Hepatic stellate cell (primary cell): Measurements from ENCODE around the gene B9D2.
A peak's percentile ranks its signal among the peaks of the same experiment; 100 is the strongest.

Experiments used
- DNase-seq: peaks from one replicate; pipeline ENCODE4 v3.0.0; 2011; ENCODE audit warnings: low spot score

The B9D2 gene

DNA sequence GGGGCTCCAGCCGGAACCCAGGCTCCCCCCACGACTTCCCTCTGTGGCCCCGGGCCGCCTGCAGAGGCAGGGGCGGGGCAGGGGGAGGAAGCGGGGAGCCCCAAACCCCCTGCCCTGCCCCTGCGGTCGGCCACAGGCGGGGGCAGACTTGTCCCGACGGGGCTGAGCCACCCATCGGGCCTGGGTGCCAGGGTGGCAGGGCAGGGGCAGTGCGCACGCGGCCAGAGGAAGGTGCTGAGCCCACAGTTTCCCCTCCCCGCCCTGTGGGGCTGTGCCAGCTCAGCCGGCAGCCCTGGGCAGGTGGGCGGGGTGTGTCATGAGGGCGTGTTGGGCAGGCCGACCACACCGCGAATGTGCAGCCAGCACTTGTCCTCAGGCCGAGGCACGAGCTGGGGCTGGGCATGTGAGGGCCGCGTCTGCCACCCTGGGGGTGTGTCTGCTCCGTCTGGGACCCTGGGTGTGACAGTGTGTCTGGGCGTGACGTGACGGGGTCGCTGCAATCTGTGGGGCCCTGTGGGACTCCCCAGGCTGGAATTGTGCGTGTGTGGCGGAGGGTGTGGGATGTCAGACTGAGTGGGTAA lies 36.3 kb downstream of the B9D2 start:
- no peak for DNase-seq

DNA sequence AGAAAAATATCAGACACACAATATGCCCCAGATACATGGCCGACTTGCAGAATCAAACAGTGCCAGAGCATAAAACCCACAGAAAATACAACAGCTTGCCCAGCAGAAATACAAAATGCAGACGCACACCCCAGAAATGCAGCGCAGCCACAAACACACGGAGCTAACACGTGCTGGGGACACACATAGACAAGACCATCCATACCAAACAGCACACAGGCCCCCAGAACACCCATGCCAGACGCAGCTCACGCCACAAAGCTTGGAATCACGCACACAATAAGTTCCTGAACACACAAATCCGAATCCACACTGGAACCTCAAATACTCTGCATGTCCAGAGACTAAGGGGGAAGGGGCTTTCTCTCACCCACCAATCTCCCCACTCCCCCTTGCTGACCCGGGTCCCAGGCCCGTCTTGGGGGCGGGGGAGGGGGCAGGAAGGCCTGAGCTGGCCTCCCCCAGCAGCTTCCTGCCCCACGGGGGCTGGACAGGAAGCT lies 36.8 kb downstream of the B9D2 start:
- DNase-seq = no peak

GRCh38 chr19:41325947-41326706 lies 37.8 kb downstream of the B9D2 start:
- DNase-seq = peak; percentile 75

- DNase-seq = no peak
These were observed 38.4 kb downstream of the B9D2 start for GRCh38 chr19:41325640-41325946.

GRCh38 chr19:41324921-41325639 lies 38.9 kb downstream of the B9D2 start:
- peak; percentile 91 for DNase-seq

GRCh38 chr19:41324231-41324702 lies 39.7 kb downstream of the B9D2 start:
- DNase-seq = peak; percentile 32

DNA sequence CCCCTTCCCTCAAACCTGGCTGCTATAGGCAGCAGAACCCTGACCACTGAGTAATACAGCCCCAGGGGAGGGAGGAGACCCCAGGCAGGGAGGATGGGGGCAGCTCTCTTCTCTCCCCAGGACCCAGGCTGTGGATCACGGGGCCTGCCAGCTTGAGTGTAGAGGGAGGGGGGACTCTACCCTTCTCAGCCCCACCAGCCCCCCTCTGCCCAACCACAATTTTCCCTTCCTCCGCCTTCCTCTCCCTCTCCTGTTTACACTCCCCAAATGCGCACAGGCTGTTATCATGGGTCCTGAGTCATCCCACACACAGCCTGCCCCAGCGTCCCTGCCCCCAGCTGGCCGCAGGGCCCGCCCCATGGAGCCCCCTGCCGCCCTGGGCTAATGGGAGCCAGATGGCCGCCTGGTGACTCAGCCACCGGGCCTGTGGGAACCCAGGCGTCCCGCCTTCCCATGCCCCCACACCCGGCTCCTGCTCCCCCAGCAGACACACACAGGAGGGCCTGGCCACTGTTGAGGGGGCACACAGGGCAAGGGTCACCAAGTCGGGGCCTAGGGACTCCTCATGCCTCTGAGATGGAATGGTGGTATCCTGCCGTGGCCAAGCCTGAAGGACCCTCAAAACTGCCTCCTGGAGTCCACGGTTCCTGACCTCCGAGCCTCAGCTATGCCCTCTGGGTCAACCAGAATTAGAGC lies 40.4 kb downstream of the B9D2 start:
- DNase-seq = peak; percentile 98

- DNase-seq = peak; percentile 82
These were observed 40.9 kb downstream of the B9D2 start for GRCh38 chr19:41323023-41323422.

GRCh38 chr19:41322451-41322850 lies 41.5 kb downstream of the B9D2 start:
- no peak for DNase-seq

DNA sequence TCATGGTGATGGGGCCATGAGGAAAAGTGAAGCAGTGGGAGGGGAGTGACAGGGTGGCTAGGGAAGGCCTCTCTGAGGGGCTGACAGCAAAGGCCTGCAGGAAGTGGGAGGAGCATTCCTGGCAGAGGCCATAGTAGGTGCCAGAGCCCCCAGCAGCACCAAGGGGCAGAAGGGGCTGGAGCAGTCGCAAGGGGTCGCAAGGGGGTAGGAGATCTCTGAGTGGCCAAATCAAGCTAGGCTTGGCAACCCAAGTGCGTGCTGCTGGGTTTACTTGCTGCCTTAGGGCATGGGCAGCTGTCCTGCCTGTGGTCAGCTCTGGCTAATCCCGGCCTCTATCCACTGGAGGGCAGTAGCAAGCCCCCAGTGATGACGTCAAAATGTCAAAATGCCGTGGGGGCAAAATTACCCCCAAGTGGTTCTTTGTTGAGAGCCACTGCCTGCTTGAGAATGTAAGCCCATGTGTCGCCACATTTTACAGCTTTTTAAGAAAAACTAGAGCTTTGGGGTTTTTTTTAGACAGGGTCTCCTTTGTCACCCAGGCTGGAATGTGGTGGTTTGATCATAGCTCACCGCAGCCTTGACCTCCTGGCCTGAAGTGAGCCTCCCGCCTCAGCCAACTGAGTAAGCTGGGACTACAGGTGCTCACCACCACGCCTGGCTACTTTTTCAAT lies 42.2 kb downstream of the B9D2 start:
- DNase-seq = peak; percentile 91

- DNase-seq = no peak
These were observed 42.7 kb downstream of the B9D2 start for GRCh38 chr19:41321204-41321599.

DNA sequence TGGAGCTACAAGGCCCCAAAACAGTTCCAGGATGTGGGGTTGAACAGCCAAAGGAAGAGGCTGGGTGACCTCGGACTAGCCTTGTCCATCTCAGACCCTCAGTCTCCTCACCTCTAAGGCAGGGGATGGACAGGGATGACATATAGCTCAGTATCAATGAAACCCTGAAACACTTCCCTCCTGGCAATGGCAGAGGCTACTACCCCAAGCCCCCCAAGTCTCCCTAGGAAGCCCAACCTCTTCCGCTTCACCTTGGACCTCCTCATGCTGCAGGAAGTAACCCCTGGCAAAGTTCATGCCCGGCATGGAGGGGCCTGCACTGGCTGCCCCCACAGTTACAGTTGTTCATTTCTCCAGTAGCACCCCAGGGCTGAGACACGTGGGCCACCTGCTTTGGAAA lies 43.4 kb downstream of the B9D2 start:
- DNase-seq = no peak

GRCh38 chr19:41320185-41320518 lies 43.8 kb downstream of the B9D2 start:
- DNase-seq = no peak

GRCh38 chr19:41319500-41320184 lies 44.3 kb downstream of the B9D2 start:
- DNase-seq = no peak

- no peak for DNase-seq
These were observed 45.1 kb downstream of the B9D2 start for GRCh38 chr19:41318696-41319499.

GRCh38 chr19:41316306-41316920 lies 47.5 kb downstream of the B9D2 start:
- DNase-seq = no peak

- DNase-seq = no peak
These were observed 52.3 kb downstream of the B9D2 start for GRCh38 chr19:41311613-41312012.

DNA sequence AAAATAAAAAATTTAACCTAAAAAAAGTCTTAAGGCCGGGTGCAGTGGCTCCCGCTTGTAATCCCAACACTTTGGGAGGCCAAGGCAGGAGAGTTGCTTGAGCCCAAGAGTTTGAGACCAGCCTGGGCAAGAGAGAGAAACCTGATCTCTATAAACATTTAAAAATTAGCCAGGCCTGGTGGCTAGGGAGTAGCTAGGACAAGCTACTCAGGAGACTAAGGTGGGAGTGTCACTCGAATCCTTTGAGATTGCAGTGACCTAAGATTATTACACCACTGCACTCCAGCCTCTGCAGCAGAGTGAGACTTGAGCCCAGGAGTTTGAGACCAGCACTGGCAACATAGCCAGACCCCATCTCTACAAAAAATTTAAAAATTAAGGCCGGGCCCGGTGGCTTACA lies 52.9 kb downstream of the B9D2 start:
- no peak for DNase-seq

DNA sequence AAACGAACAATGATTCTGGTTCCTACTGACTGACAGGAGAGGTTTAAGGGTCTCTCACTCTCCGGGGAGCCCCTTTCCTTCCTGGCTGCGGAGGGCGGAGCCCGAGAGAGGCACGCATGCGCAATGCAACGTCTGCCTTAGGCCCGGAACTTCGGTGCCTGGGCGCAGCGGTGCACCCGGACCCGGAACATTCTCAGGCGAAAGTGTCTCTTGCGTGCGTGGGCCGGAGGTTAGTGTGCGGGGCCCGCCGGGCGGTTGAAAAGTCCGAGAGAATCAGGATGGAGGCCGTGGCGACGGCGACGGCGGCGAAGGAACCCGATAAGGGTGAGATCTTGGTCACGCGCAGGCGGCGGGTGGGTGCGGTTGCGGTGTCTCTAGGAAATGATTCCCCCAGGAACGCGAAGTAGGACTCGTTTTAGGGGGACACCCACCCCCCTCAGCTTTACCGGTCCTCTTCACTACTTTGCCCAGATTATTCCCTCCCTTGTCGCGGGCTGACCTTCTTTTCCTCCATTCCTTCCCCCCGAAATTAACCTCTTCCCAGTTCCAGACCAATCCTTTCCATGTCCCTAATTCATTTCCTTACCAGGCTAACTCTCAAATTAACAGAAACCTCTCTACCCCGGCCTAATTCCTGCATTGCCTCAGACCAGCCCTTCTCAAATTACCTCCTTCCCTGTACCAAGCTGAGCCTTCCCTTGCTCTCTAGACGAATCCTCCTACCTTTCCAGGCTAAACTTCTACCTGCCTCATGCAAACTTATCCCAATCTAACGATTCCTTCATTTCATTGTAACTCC lies 53.7 kb downstream of the B9D2 start, which contains the start of gene CCDC97:
CCDC97 (plus strand) TSS at position 140 of the 799 bp plus-strand sequence; CDS start at position 279, 139 bp downstream.
- peak; percentile 93 for DNase-seq
